Measurements from ENCODE around the gene KCNJ4.

Gene KCNJ4

GRCh38 chr22:38436629-38437395 is 18.2 kb downstream of the KCNJ4 start:
- Histone ChIP-seq H3K4ac (ENCODE audit: low read depth in 1 of 2, low read length in 2 of 2) (no peak overlapping the region), H2BK120ac (ENCODE audit: low read depth, low read length) (no peak overlapping the region), H3K23ac (ENCODE audit: low read length in 2 of 2) (no peak overlapping the region), H3K4me2 (ENCODE audit: low read length, poor library complexity, severe bottlenecking) (no peak overlapping the region), H3K18ac (ENCODE audit: low read depth in 1 of 2, low read length in 2 of 2) (no peak overlapping the region), H3K27ac (ENCODE audit: low read length, poor library complexity, severe bottlenecking) (no peak overlapping the region), H2BK15ac (ENCODE audit: low read depth, poor library complexity, severe bottlenecking) (no peak overlapping the region), H3K27me3 (ENCODE audit: control insufficient read depth in 1 of 2, insufficient read depth in 1 of 2, low read length in 2 of 2) (peaks cover 20 to 54% of the 10 kb centered on the region in 2 experiments), H2AFZ (ENCODE audit: low read depth, low read length) (no peak overlapping the region), H4K91ac (ENCODE audit: low read length) (no peak overlapping the region), H3K36me3 (ENCODE audit: control insufficient read depth in 1 of 2, insufficient read depth in 2 of 2, low read depth in 1 of 2, low read length in 2 of 2) (no peaks in the 10 kb centered on the region), H2BK5ac (ENCODE audit: low read depth, low read length, poor library complexity, severe bottlenecking) (no peak overlapping the region), H2AK5ac (ENCODE audit: low read length, severe bottlenecking) (no peak overlapping the region), H4K8ac (ENCODE audit: low read length) (no peak overlapping the region), H2BK12ac (ENCODE audit: low read length in 2 of 2) (no peak overlapping the region), H3K9me3 (ENCODE audit: control insufficient read depth, low read length) (no peaks in the 10 kb centered on the region), H3K79me1 (replicated peaks; ENCODE audit: low read length, poor library complexity, severe bottlenecking) (no peaks in the 10 kb centered on the region), H3K4me1 (ENCODE audit: control insufficient read depth, insufficient read depth, low read depth, low read length) (peaks cover 6% of the 10 kb centered on the region), H3K9ac (ENCODE audit: low read length) (no peak overlapping the region), H3K4me3 (ENCODE audit: insufficient read depth in 1 of 2, low read depth in 1 of 2, low read length in 2 of 2) (no peak overlapping the region), H3K14ac (ENCODE audit: low read length in 2 of 2) (no peak overlapping the region)
- 96% methylated on average over 15 of the region's 15 CpGs for WGBS
- DNase-seq: no peak

DNA sequence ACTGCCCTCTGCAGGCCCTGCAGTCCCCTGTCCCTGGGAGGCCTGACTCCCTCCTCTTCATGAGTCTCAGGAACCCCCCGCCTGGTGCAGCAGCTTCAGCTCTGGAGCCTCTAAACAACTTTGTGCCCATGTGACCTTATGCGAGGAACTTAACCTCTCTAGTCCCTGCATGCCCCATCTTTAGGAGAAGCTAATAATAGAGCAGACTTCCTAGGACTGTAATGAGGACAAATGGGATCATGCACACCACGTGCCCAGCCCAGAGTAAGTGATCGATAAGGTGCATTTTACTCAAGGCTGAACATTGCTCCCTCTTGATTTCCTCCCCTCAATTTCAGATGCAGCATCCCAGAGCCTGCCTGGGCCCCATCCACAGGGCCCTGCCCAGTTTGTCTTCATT is 19.0 kb downstream of the KCNJ4 start:
- H3K4me3 ChIP-seq (ENCODE audit: insufficient read depth in 1 of 2, low read depth in 1 of 2, low read length in 2 of 2): no peak overlapping the region
- peaks cover 5% of the 10 kb centered on the region for H3K4me1 ChIP-seq (ENCODE audit: control insufficient read depth, insufficient read depth, low read depth, low read length)
- no peak overlapping the region for H3K9ac ChIP-seq (ENCODE audit: low read length)
- H4K8ac ChIP-seq (ENCODE audit: low read length): no peak overlapping the region
- no peak overlapping the region for H3K4ac ChIP-seq (ENCODE audit: low read depth in 1 of 2, low read length in 2 of 2)
- no peak overlapping the region for H2AFZ ChIP-seq (ENCODE audit: low read depth, low read length)
- peaks cover 12 to 51% of the 10 kb centered on the region in 2 experiments for H3K27me3 ChIP-seq (ENCODE audit: control insufficient read depth in 1 of 2, insufficient read depth in 1 of 2, low read length in 2 of 2)
- H3K36me3 ChIP-seq (ENCODE audit: control insufficient read depth in 1 of 2, insufficient read depth in 2 of 2, low read depth in 1 of 2, low read length in 2 of 2): no peaks in the 10 kb centered on the region
- no peak overlapping the region for H2BK5ac ChIP-seq (ENCODE audit: low read depth, low read length, poor library complexity, severe bottlenecking)
- H3K18ac ChIP-seq (ENCODE audit: low read depth in 1 of 2, low read length in 2 of 2): no peak overlapping the region
- no peak overlapping the region for H3K27ac ChIP-seq (ENCODE audit: low read length, poor library complexity, severe bottlenecking)
- H3K9me3 ChIP-seq (ENCODE audit: control insufficient read depth, low read length): no peaks in the 10 kb centered on the region
- H3K14ac ChIP-seq (ENCODE audit: low read length in 2 of 2): no peak overlapping the region
- H3K23ac ChIP-seq (ENCODE audit: low read length in 2 of 2): no peak overlapping the region
- 70% methylated on average over 4 of the region's 4 CpGs for WGBS
- no peak overlapping the region for H2BK120ac ChIP-seq (ENCODE audit: low read depth, low read length)
- H2BK15ac ChIP-seq (ENCODE audit: low read depth, poor library complexity, severe bottlenecking): no peak overlapping the region
- no peak overlapping the region for H4K91ac ChIP-seq (ENCODE audit: low read length)
- H2BK12ac ChIP-seq (ENCODE audit: low read length in 2 of 2): no peak overlapping the region
- H3K79me1 ChIP-seq (replicated peaks; ENCODE audit: low read length, poor library complexity, severe bottlenecking): no peaks in the 10 kb centered on the region
- no peak overlapping the region for H3K4me2 ChIP-seq (ENCODE audit: low read length, poor library complexity, severe bottlenecking)
- H2AK5ac ChIP-seq (ENCODE audit: low read length, severe bottlenecking): no peak overlapping the region
- no peak for DNase-seq

- H3K14ac ChIP-seq (ENCODE audit: low read length in 2 of 2): no peak overlapping the region
- no peak overlapping the region for H2AK5ac ChIP-seq (ENCODE audit: low read length, severe bottlenecking)
- no peak overlapping the region for H3K9ac ChIP-seq (ENCODE audit: low read length)
- WGBS: 70% methylated on average over 4 of the region's 4 CpGs
- peaks cover 6 to 44% of the 10 kb centered on the region in 2 experiments for H3K27me3 ChIP-seq (ENCODE audit: control insufficient read depth in 1 of 2, insufficient read depth in 1 of 2, low read length in 2 of 2)
- no peak overlapping the region for H2BK15ac ChIP-seq (ENCODE audit: low read depth, poor library complexity, severe bottlenecking)
- H3K23ac ChIP-seq (ENCODE audit: low read length in 2 of 2): no peak overlapping the region
- peaks cover 5% of the 10 kb centered on the region for H3K4me1 ChIP-seq (ENCODE audit: control insufficient read depth, insufficient read depth, low read depth, low read length)
- H2BK5ac ChIP-seq (ENCODE audit: low read depth, low read length, poor library complexity, severe bottlenecking): no peak overlapping the region
- no peak overlapping the region for H2BK12ac ChIP-seq (ENCODE audit: low read length in 2 of 2)
- H3K79me1 ChIP-seq (replicated peaks; ENCODE audit: low read length, poor library complexity, severe bottlenecking): no peaks in the 10 kb centered on the region
- no peak for DNase-seq
- H3K36me3 ChIP-seq (ENCODE audit: control insufficient read depth in 1 of 2, insufficient read depth in 2 of 2, low read depth in 1 of 2, low read length in 2 of 2): no peaks in the 10 kb centered on the region
- H3K27ac ChIP-seq (ENCODE audit: low read length, poor library complexity, severe bottlenecking): no peak overlapping the region
- H4K8ac ChIP-seq (ENCODE audit: low read length): no peak overlapping the region
- H2BK120ac ChIP-seq (ENCODE audit: low read depth, low read length): no peak overlapping the region
- no peak overlapping the region for H3K4me3 ChIP-seq (ENCODE audit: insufficient read depth in 1 of 2, low read depth in 1 of 2, low read length in 2 of 2)
- H3K18ac ChIP-seq (ENCODE audit: low read depth in 1 of 2, low read length in 2 of 2): no peak overlapping the region
- no peaks in the 10 kb centered on the region for H3K9me3 ChIP-seq (ENCODE audit: control insufficient read depth, low read length)
- no peak overlapping the region for H3K4me2 ChIP-seq (ENCODE audit: low read length, poor library complexity, severe bottlenecking)
- H4K91ac ChIP-seq (ENCODE audit: low read length): no peak overlapping the region
- H3K4ac ChIP-seq (ENCODE audit: low read depth in 1 of 2, low read length in 2 of 2): no peak overlapping the region
- no peak overlapping the region for H2AFZ ChIP-seq (ENCODE audit: low read depth, low read length)
These were observed 20.0 kb downstream of the KCNJ4 start for GRCh38 chr22:38435010-38435409.

GRCh38 chr22:38433871-38434270 is 21.1 kb downstream of the KCNJ4 start:
- no peaks in the 10 kb centered on the region for H3K79me1 ChIP-seq (replicated peaks; ENCODE audit: low read length, poor library complexity, severe bottlenecking)
- H3K9me3 ChIP-seq (ENCODE audit: control insufficient read depth, low read length): no peaks in the 10 kb centered on the region
- no peak overlapping the region for H2BK12ac ChIP-seq (ENCODE audit: low read length in 2 of 2)
- no peak overlapping the region for H2AFZ ChIP-seq (ENCODE audit: low read depth, low read length)
- no peaks in the 10 kb centered on the region for H3K36me3 ChIP-seq (ENCODE audit: control insufficient read depth in 1 of 2, insufficient read depth in 2 of 2, low read depth in 1 of 2, low read length in 2 of 2)
- no peak overlapping the region for H2AK5ac ChIP-seq (ENCODE audit: low read length, severe bottlenecking)
- no peak overlapping the region for H2BK15ac ChIP-seq (ENCODE audit: low read depth, poor library complexity, severe bottlenecking)
- H3K18ac ChIP-seq (ENCODE audit: low read depth in 1 of 2, low read length in 2 of 2): no peak overlapping the region
- peaks cover 6 to 43% of the 10 kb centered on the region in 2 experiments for H3K27me3 ChIP-seq (ENCODE audit: control insufficient read depth in 1 of 2, insufficient read depth in 1 of 2, low read length in 2 of 2)
- H3K4me3 ChIP-seq (ENCODE audit: insufficient read depth in 1 of 2, low read depth in 1 of 2, low read length in 2 of 2): no peak overlapping the region
- no peak overlapping the region for H4K8ac ChIP-seq (ENCODE audit: low read length)
- no peak overlapping the region for H3K4me2 ChIP-seq (ENCODE audit: low read length, poor library complexity, severe bottlenecking)
- no peak overlapping the region for H2BK120ac ChIP-seq (ENCODE audit: low read depth, low read length)
- no peak overlapping the region for H2BK5ac ChIP-seq (ENCODE audit: low read depth, low read length, poor library complexity, severe bottlenecking)
- H3K4ac ChIP-seq (ENCODE audit: low read depth in 1 of 2, low read length in 2 of 2): no peak overlapping the region
- DNase-seq: no peak
- H3K9ac ChIP-seq (ENCODE audit: low read length): no peak overlapping the region
- 80% methylated on average over 8 of the region's 8 CpGs for WGBS
- H3K27ac ChIP-seq (ENCODE audit: low read length, poor library complexity, severe bottlenecking): no peak overlapping the region
- no peak overlapping the region for H4K91ac ChIP-seq (ENCODE audit: low read length)
- peaks cover 7% of the 10 kb centered on the region for H3K4me1 ChIP-seq (ENCODE audit: control insufficient read depth, insufficient read depth, low read depth, low read length)
- H3K14ac ChIP-seq (ENCODE audit: low read length in 2 of 2): no peak overlapping the region
- no peak overlapping the region for H3K23ac ChIP-seq (ENCODE audit: low read length in 2 of 2)
